IMR-90 (cell line): ENCODE data around the gene TEAD1. TPM values are rescaled to one million over a fixed set of nuclear protein-coding genes. Genes with fewer than 3 reads are reported as not detected.

Source experiments
- ATAC-seq: fragments of 200-7000 bp; cut with Tn5 transposase; 2 replicates; pipeline ENCODE4 v1.9.1; 2020; ENCODE audit warnings: low read depth, mild to moderate bottlenecking, moderate library complexity
- BruUV-seq: library from RNA; stranded (reverse); fragments of 400-500 nt; replicated peaks from 2 replicates; lab custom pipeline; 2021; lab: Mats Ljungman, UMichigan
- CTCF ChIA-PET: fragments of 300-600 bp; formaldehyde crosslinking; extraction: SDS; loops from one replicate; lab custom pipeline; 2021; ENCODE audit warnings: antibody characterized with exemption; lab: Yijun Ruan, JAX
- POLR2A ChIA-PET: fragments of 300-600 bp; sonication (Branson Sonifier 250); formaldehyde crosslinking; loops from one replicate; lab custom pipeline; 2022; ENCODE audit warnings: antibody characterized with exemption; ENCODE audit not compliant: unreplicated experiment; lab: Charles Lee
- DNase-seq: peaks from one replicate; pipeline ENCODE4 v3.0.0; 2013
- H2AFZ ChIP-seq: replicated peaks from 2 replicates; pipeline ENCODE3; 2013; ENCODE audit warnings: low read length, mild to moderate bottlenecking; ENCODE audit not compliant: poor library complexity
- H2AK5ac ChIP-seq: 2 replicates; pipeline ENCODE4 v1.6.1; 2013; ENCODE audit warnings: low read depth, low read length, inconsistent platforms
- H2AK9ac ChIP-seq: replicated peaks from 2 replicates; pipeline ENCODE3; 2013; ENCODE audit warnings: mild to moderate bottlenecking, low read depth, low read length, moderate library complexity; ENCODE audit not compliant: poor library complexity
- H2BK120ac ChIP-seq: 2 replicates; pipeline ENCODE4 v1.6.1; 2013; ENCODE audit warnings: low read depth, low read length, inconsistent platforms
- H2BK15ac ChIP-seq: 3 replicates; pipeline ENCODE4 v1.6.1; 2013; ENCODE audit warnings: low read depth, low read length, inconsistent platforms
- H2BK20ac ChIP-seq: 2 replicates; pipeline ENCODE4 v1.6.1; 2013; ENCODE audit warnings: low read depth, mild to moderate bottlenecking, inconsistent platforms, low read length, moderate library complexity
- H2BK5ac ChIP-seq: 2 replicates; pipeline ENCODE4 v1.6.1; 2013; ENCODE audit warnings: mild to moderate bottlenecking, low read depth, low read length, inconsistent platforms; ENCODE audit not compliant: poor library complexity, severe bottlenecking
- H3K14ac ChIP-seq: replicated peaks from 2 replicates; pipeline ENCODE4 v1.6.1; 2013; ENCODE audit warnings: low read depth, low read length, inconsistent platforms
- H3K18ac ChIP-seq: 2 replicates; pipeline ENCODE4 v1.6.1; 2013; ENCODE audit warnings: low read depth, low read length, control low read depth
- H3K23ac ChIP-seq: 2 replicates; pipeline ENCODE4 v1.6.1; 2013; ENCODE audit warnings: low read depth, low read length, inconsistent platforms
- H3K27ac ChIP-seq: 2 replicates; pipeline ENCODE4 v1.5.1; 2013; ENCODE audit warnings: mild to moderate bottlenecking, control low read depth, low read length; ENCODE audit not compliant: insufficient read depth
- H3K27me3 ChIP-seq: 2 replicates; pipeline ENCODE4 v1.6.1; 2013; ENCODE audit warnings: low read length; ENCODE audit not compliant: control insufficient read depth, insufficient read depth
- H3K36me3 ChIP-seq: 2 replicates; pipeline ENCODE4 v1.6.1; 2013; ENCODE audit warnings: low read length, mixed read lengths; ENCODE audit not compliant: control insufficient read depth, insufficient read depth
- H3K4ac ChIP-seq: 2 replicates; pipeline ENCODE4 v1.6.1; 2013; ENCODE audit warnings: low read depth, low read length, inconsistent platforms
- H3K4me1 ChIP-seq: 2 replicates; pipeline ENCODE4 v1.6.1; 2013; ENCODE audit warnings: low read length, mixed read lengths; ENCODE audit not compliant: control insufficient read depth, insufficient read depth
- H3K4me2 ChIP-seq: 2 replicates; pipeline ENCODE4 v1.6.1; 2013; ENCODE audit warnings: low read depth, mild to moderate bottlenecking, control low read depth, low read length, moderate library complexity
- H3K4me3 ChIP-seq: 2 replicates; pipeline ENCODE4 v1.5.1; 2013; ENCODE audit warnings: low read depth, mild to moderate bottlenecking, control low read depth, low read length, moderate library complexity; ENCODE audit not compliant: insufficient read depth
- H3K56ac ChIP-seq: 2 replicates; pipeline ENCODE4 v1.6.1; 2013; ENCODE audit warnings: low read length, inconsistent platforms; ENCODE audit not compliant: insufficient read depth; ENCODE audit errors: extremely low read depth
- H3K79me1 ChIP-seq, 2 experiments: 2 replicates each; pipeline ENCODE4 v1.6.1; 2013; ENCODE audit warnings: low read length in 2 of 2, inconsistent platforms in 1 of 2, low read depth in 1 of 2
- H3K9ac ChIP-seq: 2 replicates; pipeline ENCODE4 v1.6.1; 2013; ENCODE audit warnings: low read depth, low read length, control low read depth
- H3K9me1 ChIP-seq: 2 replicates; pipeline ENCODE4 v1.6.1; 2013; ENCODE audit warnings: low read length, inconsistent platforms; ENCODE audit not compliant: insufficient read depth
- H3K9me3 ChIP-seq: 2 replicates; pipeline ENCODE4 v1.6.1; 2013; ENCODE audit warnings: low read length; ENCODE audit not compliant: control insufficient read depth, insufficient read depth
- H4K20me1 ChIP-seq: 2 replicates; pipeline ENCODE4 v1.6.1; 2013; ENCODE audit warnings: low read length, inconsistent platforms; ENCODE audit not compliant: insufficient read depth
- H4K5ac ChIP-seq: 2 replicates; pipeline ENCODE4 v1.6.1; 2013; ENCODE audit warnings: mild to moderate bottlenecking, low read depth, low read length, control low read depth
- H4K8ac ChIP-seq, 2 experiments: 2 replicates each; pipeline ENCODE4 v1.6.1; 2013; ENCODE audit warnings: low read depth in 2 of 2, low read length in 2 of 2, control low read depth in 1 of 2, inconsistent platforms in 1 of 2
- H4K91ac ChIP-seq: 2 replicates; pipeline ENCODE4 v1.6.1; 2013; ENCODE audit warnings: low read depth, low read length, inconsistent platforms; ENCODE audit not compliant: insufficient read depth
- BHLHE40 ChIP-seq: fragments of 150-350 bp; IDR thresholded peaks from 2 replicates; pipeline ENCODE4 v1.6.1; 2016; ENCODE audit warnings: mild to moderate bottlenecking, low read depth, low read length
- CEBPB ChIP-seq: IDR thresholded peaks from 2 replicates; pipeline ENCODE4 v1.6.1; 2012; ENCODE audit warnings: low read depth, low read length, improper control_type of control experiment
- CHD1 ChIP-seq: IDR thresholded peaks from 2 replicates; pipeline ENCODE4 v1.6.1; 2012; ENCODE audit warnings: low read depth, low read length, improper control_type of control experiment
- CTCF ChIP-seq: conservative IDR thresholded peaks from 2 replicates; pipeline ENCODE4 v1.5.1; 2012; ENCODE audit warnings: mild to moderate bottlenecking, low read depth, low read length, improper control_type of control experiment
- ELK1 ChIP-seq: fragments of 150-350 bp; IDR thresholded peaks from 2 replicates; pipeline ENCODE4 v1.6.1; 2016; ENCODE audit warnings: low read depth, mild to moderate bottlenecking, low read length, moderate library complexity, borderline replicate concordance
- MAFK ChIP-seq: IDR thresholded peaks from 2 replicates; pipeline ENCODE4 v1.6.1; 2012; ENCODE audit warnings: low read depth, low read length, improper control_type of control experiment
- MAZ ChIP-seq: IDR thresholded peaks from 2 replicates; pipeline ENCODE4 v1.6.1; 2012; ENCODE audit warnings: low read depth, mild to moderate bottlenecking, low read length, improper control_type of control experiment, moderate library complexity, borderline replicate concordance
- NFE2L2 ChIP-seq: fragments of 150-350 bp; IDR thresholded peaks from 2 replicates; pipeline ENCODE4 v1.6.1; 2016; ENCODE audit warnings: low read depth, mild to moderate bottlenecking, low read length
- POLR2A ChIP-seq: IDR thresholded peaks from 2 replicates; pipeline ENCODE4 v1.6.1; 2012; ENCODE audit warnings: mild to moderate bottlenecking, low read depth, low read length
- RAD21 ChIP-seq: IDR thresholded peaks from 2 replicates; pipeline ENCODE4 v1.6.1; 2012; ENCODE audit warnings: low read length, improper control_type of control experiment
- RCOR1 ChIP-seq: IDR thresholded peaks from 2 replicates; pipeline ENCODE4 v1.6.1; 2012; ENCODE audit warnings: mild to moderate bottlenecking, low read length, improper control_type of control experiment; ENCODE audit not compliant: insufficient replicate concordance
- RFX5 ChIP-seq: IDR thresholded peaks from 2 replicates; pipeline ENCODE4 v1.8.0; 2012; ENCODE audit warnings: low read depth, mild to moderate bottlenecking, low read length, moderate library complexity
- SMC3 ChIP-seq: fragments of 150-350 bp; IDR thresholded peaks from 2 replicates; pipeline ENCODE4 v1.6.1; 2016; ENCODE audit warnings: low read depth, mild to moderate bottlenecking, antibody characterized with exemption, low read length, moderate library complexity
- USF2 ChIP-seq: fragments of 150-350 bp; IDR thresholded peaks from 2 replicates; pipeline ENCODE4 v1.6.1; 2017; ENCODE audit warnings: mild to moderate bottlenecking, antibody characterized with exemption, low read length, low read depth
- WGBS, 2 experiments: methylation state at CpG; one replicate each; pipeline versions ENCODE4 v1.1.5 to v1.1.7; 2013; ENCODE audit warnings: missing lambda C conversion rate in 2 of 2; ENCODE audit not compliant: insufficient read length in 1 of 2; ENCODE audit errors: extremely low coverage in 2 of 2; 5-methylcytosine and 5-hydroxymethylcytosine counted together
- dilution Hi-C: fragments of 300-500 bp; cut with HindIII; formaldehyde crosslinking; loops from one replicate; pipeline ENCODE4 v1.14.3; 2018; ENCODE audit warnings: low sequenced_read_pairs; ENCODE audit not compliant: unreplicated experiment
- in situ Hi-C: fragments of 300-500 bp; cut with MboI; formaldehyde crosslinking; loops from 3 replicates; pipeline ENCODE4 v1.14.3; 2019; ENCODE audit warnings: low sequenced_read_pairs, inconsistent platforms, mixed read lengths
- intact Hi-C: fragments of 100-400 bp; cut with micrococcal nuclease; formaldehyde crosslinking; loops from 2 replicates; pipeline ENCODE4 v1.10.0; 2022
- polyA plus RNA-seq, 3 experiments: library from polyadenylated mRNA; depleted of rRNA; stranded (reverse); fragments of >200 nt; gene quantifications; 2 replicates each; pipeline ENCODE4 v1.2.3, GENCODE V29; 2012; ENCODE audit warnings: low replicate concordance in 1 of 3
- total RNA-seq: library from RNA; depleted of rRNA; stranded (reverse); fragments of >200 nt; gene quantifications from 2 replicates; pipeline ENCODE4 v1.2.3, GENCODE V29; 2012

The TEAD1 gene
- total and polyA plus RNA-seq, 2 of the 4 experiments (the other 2 are of a cell fraction): 51.8 to 69.2 TPM

- Histone ChIP-seq H4K8ac (no peak overlapping the region), H3K79me1 (peaks cover 46 to 88% of the 10 kb centered on the region in 2 experiments), H3K4ac (no peak overlapping the region), H4K91ac (no peak overlapping the region), H2BK5ac (no peak overlapping the region), H2AFZ (no peak overlapping the region), H2BK20ac (no peak overlapping the region), H2AK9ac (no peak overlapping the region), H3K27me3 (no peaks in the 10 kb centered on the region), H3K4me2 (peak overlapping the region; percentile 39; the same call in 1 of the 2 replicates), H3K27ac (no peak overlapping the region; the same call in 1 of the 2 replicates), H2BK120ac (no peak overlapping the region), H2AK5ac (no peak overlapping the region), H3K56ac (no peak overlapping the region), H3K14ac (no peak overlapping the region), H4K5ac (no peak overlapping the region), H3K9me1 (peaks cover 32% of the 10 kb centered on the region), H3K9me3 (no peaks in the 10 kb centered on the region), H3K23ac (peak overlapping the region; percentile 56; the same call in 1 of the 2 replicates), H4K20me1 (peaks cover 87% of the 10 kb centered on the region), H3K9ac (no peak overlapping the region), H3K4me1 (peaks cover 14% of the 10 kb centered on the region), H3K4me3 (no peak overlapping the region), H3K18ac (no peak overlapping the region), H2BK15ac (no peak overlapping the region), H3K36me3 (peaks cover 4% of the 10 kb centered on the region; the same call in 1 of the 2 replicates)
- CTCF ChIA-PET: interaction anchor here (0.6 kb wide), 1 partner anchor 252 kb away, joined by 3 read pairs; no protein-coding TSS in a partner anchor
- no CpG with 5 or more reads among the region's 13 CpGs for WGBS, 2 experiments
- dilution Hi-C loops: no loop called here
- no TSS peak for BruUV-seq
- intact Hi-C loops: no loop called here
- POLR2A ChIA-PET: no interaction called here
- in situ Hi-C loops: no loop called here
- peak; percentile 56 for ATAC-seq
- peak; percentile 85 for DNase-seq
- peak; percentile 100 for TF ChIP-seq MAFK
- TF ChIP-seq RAD21: no peak
- TF ChIP-seq CEBPB: peak; percentile 20; the same call in 1 of the 2 replicates
- no peak for TF ChIP-seq BHLHE40
- no peak for TF ChIP-seq RFX5
- TF ChIP-seq USF2: no peak
- TF ChIP-seq POLR2A: no peak
- 0 out of 2 replicates have a peak, but pooled peaks have one; percentile 17 for TF ChIP-seq SMC3
- no peak for TF ChIP-seq CTCF
- no peak for TF ChIP-seq RCOR1
- peak; percentile 63; the same call in 1 of the 2 replicates for TF ChIP-seq NFE2L2
- no peak for TF ChIP-seq ELK1
- TF ChIP-seq CHD1: no peak
- TF ChIP-seq MAZ: no peak
Observed at GRCh38 chr11:12862696-12863469, 188.7 kb downstream of the TEAD1 start.
